Neural crest cell (in vitro differentiated cells): ENCODE measurements around the gene TRIP10. TPM values are rescaled to one million over a fixed set of nuclear protein-coding genes. Genes with fewer than 3 reads are reported as not detected.
"Not testable (repeated sequence)": the region's sequence is repeated elsewhere in the genome, so short reads cannot be mapped to it uniquely, and the experiment has no call there.

Experiments used
- DNase-seq: peaks from one replicate; pipeline ENCODE4 v3.0.0; 2021; ENCODE audit warnings: low read depth, mixed read lengths, low spot score
- H3K27ac Mint-ChIP-seq: one replicate; pipeline ENCODE4 v1.8.0; 2021; ENCODE audit warnings: mild to moderate bottlenecking, mixed read lengths; ENCODE audit not compliant: unreplicated experiment
- H3K27me3 Mint-ChIP-seq: 2 replicates; pipeline ENCODE4 v1.8.0; 2021; ENCODE audit warnings: low read depth, mild to moderate bottlenecking, mixed read lengths
- H3K36me3 Mint-ChIP-seq: 2 replicates; pipeline ENCODE4 v1.8.0; 2021; ENCODE audit warnings: low read depth, mild to moderate bottlenecking, mixed read lengths
- H3K4me1 Mint-ChIP-seq: 2 replicates; pipeline ENCODE4 v1.8.0; 2021; ENCODE audit warnings: mixed read lengths
- H3K4me3 Mint-ChIP-seq: one replicate; pipeline ENCODE4 v1.8.0; 2021; ENCODE audit warnings: mild to moderate bottlenecking, mixed read lengths
- H3K9me3 Mint-ChIP-seq: 2 replicates; pipeline ENCODE4 v1.8.0; 2021; ENCODE audit warnings: mixed read lengths
- CTCF ChIP-seq: fragments of 200-600 bp; sonication (generic); conservative IDR thresholded peaks from 2 replicates; pipeline ENCODE4 v1.5.0; 2021; ENCODE audit warnings: antibody characterized with exemption, mild to moderate bottlenecking
- microRNA-seq: library from miRNA; unstranded; fragments of <30 nt; microRNA quantifications from one replicate; pipeline ENCODE4, GENCODE V29; 2020
- total RNA-seq: library from RNA; stranded (reverse); gene quantifications from 2 replicates; pipeline ENCODE4 v1.2.1, GENCODE V29; 2021

TRIP10 gene
- total RNA-seq, 1 donor from 2014 or later = 20.6 TPM

- no peak overlapping the region for H3K4me3 Mint-ChIP-seq
- no peaks in the 10 kb centered on the region for H3K36me3 Mint-ChIP-seq
- no peaks in the 10 kb centered on the region for H3K9me3 Mint-ChIP-seq
- peaks cover 16% of the 10 kb centered on the region for H3K27me3 Mint-ChIP-seq
- H3K4me1 Mint-ChIP-seq = peaks cover 9% of the 10 kb centered on the region
- DNase-seq = no peak
- no peak for TF ChIP-seq CTCF
- H3K27ac Mint-ChIP-seq = no peak overlapping the region
Measured at GRCh38 chr19:6797646-6798045, 58.2 kb downstream of the TRIP10 start.

- not testable (repeated sequence) for H3K4me3 Mint-ChIP-seq, H3K4me1 Mint-ChIP-seq
Measured at GRCh38 chr19:6800160-6800790, 60.8 kb downstream of the TRIP10 start.

GRCh38 chr19:6800991-6801484 is 61.6 kb downstream of the TRIP10 start:
- TF ChIP-seq CTCF = no peak
- H3K27ac Mint-ChIP-seq = no peak overlapping the region

More at GRCh38 chr19:6800160-6800790, 60.8 kb downstream of the TRIP10 start:
- not testable (repeated sequence) for DNase-seq, H3K9me3 Mint-ChIP-seq, H3K36me3 Mint-ChIP-seq, H3K27ac Mint-ChIP-seq
- peaks cover 11% of the 10 kb centered on the region for H3K27me3 Mint-ChIP-seq

More at GRCh38 chr19:6800991-6801484, 61.6 kb downstream of the TRIP10 start:
- Mint-ChIP-seq H3K4me3 (no peak overlapping the region), H3K9me3 (no peaks in the 10 kb centered on the region), H3K4me1 (peaks cover 9% of the 10 kb centered on the region), H3K27me3 (peaks cover 11% of the 10 kb centered on the region), H3K36me3 (no peaks in the 10 kb centered on the region)
- no peak for DNase-seq

Small RNAs within 50 kb of the gene (microRNA-seq; reads per million reads assigned to microRNA genes)
- 1.8 reads per million for gene MIR6791

Other genes with a start within 250 kb of the TRIP10 start
- gene TUBB4A, start 237.4 kb upstream of the TRIP10 start, total RNA-seq = 27.7 and 39.9 TPM in 2 replicates
- gene TNFSF9, start 208.7 kb upstream of the TRIP10 start, total RNA-seq = 1.3 and 1.4 TPM in 2 replicates
- 0.41 TPM in 1 of 2 replicates, not detected in the other for gene CD70, start 148.5 kb upstream of the TRIP10 start, total RNA-seq
- not detected in 2 replicates for gene TNFSF14, start 69.5 kb upstream of the TRIP10 start, total RNA-seq
- gene C3, start 19.0 kb upstream of the TRIP10 start, total RNA-seq = 0.37 TPM in 1 of 2 replicates, not detected in the other
- 43.2 and 52.9 TPM in 2 replicates for gene GPR108, start 2.1 kb upstream of the TRIP10 start, total RNA-seq
- not detected in 2 replicates for gene SH2D3A, start 27.8 kb downstream of the TRIP10 start, total RNA-seq
- gene VAV1, start 33.0 kb downstream of the TRIP10 start, total RNA-seq = not detected in 2 replicates
- not detected in 2 replicates for gene ADGRE1, start 147.9 kb downstream of the TRIP10 start, total RNA-seq